HG02588 (cell line): Measurements from ENCODE around the gene ATXN10.

Experiments
- ATAC-seq: cut with Tn5 transposase; IDR thresholded peaks from one replicate; pipeline ENCODE4 v1.9.1; 2021; ENCODE audit warnings: mild to moderate bottlenecking, moderate library complexity; ENCODE audit not compliant: unreplicated experiment

Gene ATXN10

GRCh38 chr22:45754822-45755221 lies 83.2 kb downstream of the ATXN10 start:
- ATAC-seq = no peak

DNA sequence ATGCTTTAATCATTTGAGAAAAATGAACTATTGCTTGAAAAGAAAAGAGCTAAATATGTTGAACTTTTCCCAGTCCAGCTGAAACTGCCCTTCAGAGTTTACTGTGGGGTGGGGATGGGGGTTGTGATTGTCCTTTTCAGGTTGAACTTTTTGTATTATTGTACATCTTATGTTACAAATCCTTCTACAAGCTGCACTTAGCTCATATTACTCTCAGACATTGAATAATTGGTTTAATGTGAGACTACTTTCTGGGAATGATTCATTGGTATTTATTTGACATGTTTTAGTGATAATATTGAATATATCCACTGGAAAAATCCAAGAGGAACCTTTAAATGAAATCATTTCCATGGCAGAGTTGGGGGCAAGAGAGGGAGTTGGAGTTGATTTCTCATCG lies 84.9 kb downstream of the ATXN10 start:
- ATAC-seq = no peak

GRCh38 chr22:45757068-45757467 lies 85.4 kb downstream of the ATXN10 start:
- ATAC-seq = no peak

DNA sequence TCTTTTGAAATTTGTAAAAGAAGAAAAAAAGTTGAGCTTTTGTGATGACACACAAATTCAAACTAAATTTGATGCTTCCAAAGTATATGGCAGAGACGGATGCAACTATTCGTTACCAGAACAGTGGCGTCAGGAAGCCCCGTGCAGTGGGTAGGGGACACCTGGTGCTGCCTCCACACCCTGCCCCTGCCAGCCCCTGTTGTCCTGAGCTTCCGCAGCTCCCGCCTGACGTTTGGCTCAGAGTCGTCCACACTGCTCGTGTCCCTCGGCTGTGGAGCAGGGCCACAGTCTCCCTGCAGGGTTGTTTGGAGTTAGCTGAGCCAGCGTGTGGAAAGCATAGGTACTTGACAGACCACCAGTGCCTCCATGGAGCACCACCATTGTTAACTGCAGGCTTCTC lies 86.3 kb downstream of the ATXN10 start:
- ATAC-seq = no peak

DNA sequence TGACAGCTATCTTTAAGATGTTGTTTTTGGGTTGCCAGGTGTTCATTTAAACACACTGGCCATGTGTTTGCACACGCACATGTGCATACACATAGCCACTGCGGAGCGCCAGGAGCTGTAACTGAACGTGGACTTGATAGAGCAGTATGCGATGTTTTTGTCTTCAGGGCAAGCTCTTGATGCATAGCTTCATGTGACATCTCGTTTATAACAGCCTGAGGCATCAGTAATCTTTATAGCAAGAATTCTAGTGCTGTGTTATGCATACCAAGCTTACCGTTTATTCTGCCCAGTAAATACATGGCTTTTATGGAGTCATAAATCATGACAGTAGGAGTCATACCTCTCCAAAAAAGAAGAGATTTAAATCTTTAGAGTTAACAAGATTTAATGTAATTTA lies 87.0 kb downstream of the ATXN10 start:
- no peak for ATAC-seq

GRCh38 chr22:45760682-45761081 lies 89.0 kb downstream of the ATXN10 start:
- ATAC-seq = no peak

- ATAC-seq = no peak
These were observed 91.1 kb downstream of the ATXN10 start for GRCh38 chr22:45762545-45763235.

GRCh38 chr22:45763236-45763624 lies 91.6 kb downstream of the ATXN10 start:
- no peak for ATAC-seq

DNA sequence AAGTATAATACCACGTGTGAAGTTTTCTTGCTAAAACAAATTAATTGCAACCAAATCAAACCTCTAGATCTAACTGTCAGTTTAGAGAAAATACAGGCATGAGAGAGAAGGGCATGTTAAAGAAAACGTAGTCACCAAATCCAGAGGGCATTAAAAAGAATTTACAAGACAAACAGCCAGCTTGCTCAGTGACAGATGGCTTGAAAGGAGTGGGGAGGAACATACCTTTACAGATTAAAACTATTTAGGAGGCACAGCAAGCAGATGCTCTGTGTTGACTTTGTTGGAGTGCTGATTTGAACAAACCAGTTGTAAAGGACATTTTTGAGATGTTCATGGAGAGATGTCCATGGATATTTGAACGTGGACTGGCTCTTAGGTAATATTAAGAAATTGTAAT lies 96.9 kb downstream of the ATXN10 start:
- no peak for ATAC-seq

GRCh38 chr22:45769569-45770210 lies 98.1 kb downstream of the ATXN10 start:
- ATAC-seq = no peak

DNA sequence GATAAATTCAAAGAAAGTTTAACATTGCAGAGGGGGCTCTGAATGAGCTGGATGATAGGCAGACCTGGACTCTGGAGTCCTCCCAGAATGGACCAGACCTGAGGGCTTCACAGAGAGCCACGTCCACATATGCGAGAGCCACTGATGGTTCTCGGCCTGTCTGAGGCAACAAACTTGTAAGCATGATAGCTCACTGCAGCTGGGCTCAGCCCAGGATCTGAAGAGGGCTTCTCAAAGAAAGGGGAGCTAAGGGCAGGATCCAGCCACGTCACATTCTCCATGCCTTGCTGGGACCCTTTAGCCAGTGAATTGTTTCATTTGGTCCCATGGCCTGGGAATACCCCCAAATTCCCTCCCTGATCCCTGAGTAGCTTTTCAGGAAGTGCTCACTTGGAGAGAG lies 98.9 kb downstream of the ATXN10 start:
- ATAC-seq = no peak

GRCh38 chr22:45771057-45771456 lies 99.4 kb downstream of the ATXN10 start:
- ATAC-seq = no peak

DNA sequence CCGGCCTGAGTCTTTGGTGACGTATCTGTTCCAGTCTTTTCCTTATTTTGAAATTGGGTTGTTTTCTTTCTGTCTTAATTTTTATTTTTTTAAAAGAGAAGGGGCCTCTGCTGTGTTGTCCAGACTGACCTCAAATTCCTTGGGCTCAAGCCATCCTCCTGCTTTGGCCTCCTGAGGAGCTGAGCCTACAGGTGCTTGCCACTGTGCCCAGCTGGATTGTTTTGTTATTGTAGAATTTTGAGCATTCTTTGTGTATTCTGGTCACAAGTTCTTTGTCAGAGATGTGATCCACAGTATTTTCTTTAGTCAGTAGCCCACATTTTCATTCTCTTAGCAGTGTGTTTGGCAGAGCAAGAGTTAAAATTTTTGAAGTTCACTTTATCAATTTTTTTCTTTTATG lies 100.1 kb downstream of the ATXN10 start:
- ATAC-seq = no peak

DNA sequence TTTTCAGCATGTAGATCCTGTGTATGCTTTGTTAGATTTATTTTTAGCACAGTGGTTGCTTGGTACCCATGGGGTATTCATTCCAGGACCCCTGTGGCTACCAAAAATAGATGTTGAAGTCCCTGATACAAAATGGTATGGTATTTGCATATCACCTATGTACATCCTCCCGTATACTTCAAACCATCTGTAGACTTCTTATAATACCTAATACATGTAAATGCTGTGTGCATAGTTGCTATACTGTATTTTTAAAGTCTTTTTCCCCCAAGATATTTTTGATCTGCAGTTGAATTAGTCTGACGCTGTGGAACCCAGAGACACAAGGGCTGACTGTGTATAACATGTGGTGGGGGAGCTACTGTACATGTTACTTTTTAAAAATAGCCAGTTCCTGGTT lies 101.1 kb downstream of the ATXN10 start:
- no peak for ATAC-seq

DNA sequence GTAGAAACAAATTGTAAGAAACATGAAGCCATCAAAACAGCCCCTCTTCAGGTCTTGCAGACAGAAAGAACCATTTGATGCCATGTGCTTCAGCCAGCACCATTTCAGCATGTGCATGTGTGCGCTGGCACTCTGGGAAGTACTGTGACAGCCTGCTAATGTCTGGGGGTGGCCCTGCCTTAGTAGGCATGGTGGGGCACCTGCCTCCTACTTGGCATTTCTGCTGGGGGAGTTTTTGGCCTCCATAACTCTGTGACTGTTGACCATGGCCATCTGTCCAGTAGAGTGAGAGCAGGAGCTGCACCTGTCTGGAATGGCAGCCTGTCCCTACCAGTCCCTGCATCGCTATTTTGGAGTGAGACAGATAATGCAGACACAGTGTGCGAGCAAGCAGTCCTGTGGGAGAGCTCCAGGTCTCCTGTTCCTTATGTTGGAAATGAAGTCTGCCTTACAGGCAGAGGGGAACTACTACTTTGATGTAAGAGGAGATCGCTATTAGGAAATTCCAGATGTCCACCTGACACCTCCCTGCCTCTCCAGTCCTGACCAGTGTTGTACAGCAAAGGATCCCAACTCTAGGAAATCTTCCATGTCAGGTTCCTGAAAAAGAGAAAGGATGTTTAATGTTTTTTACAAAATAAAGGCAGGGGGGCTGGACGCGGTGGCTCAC lies 102.5 kb downstream of the ATXN10 start:
- no peak for ATAC-seq

DNA sequence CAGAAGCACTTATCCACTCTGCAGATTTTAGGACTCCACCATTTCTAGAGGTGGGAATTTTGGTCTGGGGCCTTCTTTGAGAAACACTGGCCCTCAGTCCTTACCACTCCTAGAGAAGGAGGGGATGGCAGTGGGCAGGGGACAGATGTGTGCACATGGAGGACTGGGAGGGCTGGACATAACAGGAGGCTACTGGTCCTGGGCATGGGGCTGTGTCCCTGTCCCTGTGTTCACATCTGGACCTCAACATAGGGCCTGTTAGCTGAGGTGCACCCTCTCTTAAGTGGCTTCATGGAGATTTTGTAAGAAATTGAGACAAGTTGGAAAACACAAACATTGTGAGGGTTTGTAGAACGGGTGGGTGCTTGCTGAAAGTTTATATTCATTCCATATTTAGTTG lies 103.4 kb downstream of the ATXN10 start:
- ATAC-seq = no peak

GRCh38 chr22:45775569-45776312 lies 104.1 kb downstream of the ATXN10 start:
- peak; percentile 52 for ATAC-seq

DNA sequence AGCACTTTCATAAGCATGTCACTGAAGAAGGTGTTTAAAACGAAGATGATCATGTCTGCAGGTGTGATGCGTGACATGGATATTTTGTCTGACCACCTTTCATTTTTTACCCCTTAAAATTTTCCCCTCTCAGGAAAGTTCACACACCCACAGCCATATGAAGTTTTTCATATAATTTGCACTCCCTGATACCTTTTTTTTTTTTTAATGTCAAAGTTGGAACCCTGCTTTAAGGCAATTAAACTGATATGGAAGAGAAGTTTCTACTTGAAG lies 104.6 kb downstream of the ATXN10 start:
- no peak for ATAC-seq

- no peak for ATAC-seq
These were observed 105.6 kb downstream of the ATXN10 start for GRCh38 chr22:45777046-45777851.

DNA sequence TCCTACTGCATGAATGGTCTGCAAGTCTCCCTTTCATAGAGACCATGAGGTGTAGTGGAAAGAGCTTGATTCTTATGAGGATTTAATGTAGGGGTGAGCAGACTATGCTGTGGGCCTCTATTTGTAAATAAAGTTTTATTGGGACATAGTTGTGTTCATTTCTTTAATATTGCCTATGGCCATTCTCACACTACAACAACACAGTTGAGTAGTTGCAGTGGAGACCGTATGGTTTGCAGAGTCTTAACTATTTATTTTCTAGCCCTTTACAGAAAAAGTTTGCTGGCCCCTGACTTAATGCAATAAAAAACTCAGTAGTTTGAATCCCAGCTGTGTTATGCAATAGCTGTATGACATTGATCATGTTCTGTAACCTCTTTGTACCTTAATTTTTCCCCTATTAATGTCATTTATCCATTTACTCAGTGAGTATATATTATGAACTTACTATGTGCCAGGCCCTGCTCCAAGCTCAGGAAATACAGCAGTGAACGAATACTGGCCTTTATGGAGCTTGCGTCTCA lies 106.3 kb downstream of the ATXN10 start:
- ATAC-seq = no peak

- no peak for ATAC-seq
These were observed 109.8 kb downstream of the ATXN10 start for GRCh38 chr22:45781459-45781858.
